Ishikawa (cell line): ENCODE data around the gene PARP1.

Experiments used
- MAX ChIP-seq: IDR thresholded peaks from 2 replicates; pipeline ENCODE4 v1.6.1; 2012
- NFIC ChIP-seq: IDR thresholded peaks from 2 replicates; pipeline ENCODE4 v1.6.1; 2012
- RAD21 ChIP-seq: IDR thresholded peaks from 2 replicates; pipeline ENCODE4 v1.6.1; 2012; ENCODE audit warnings: low read depth
- TAF1 ChIP-seq: IDR thresholded peaks from 2 replicates; pipeline ENCODE4 v1.6.1; 2012; ENCODE audit warnings: low read depth, mild to moderate bottlenecking
- TEAD4 ChIP-seq: IDR thresholded peaks from 2 replicates; pipeline ENCODE4 v1.6.1; 2012
- TF ChIP-seq, protein P1 (sequence below): IDR thresholded peaks from 2 replicates; pipeline ENCODE4 v1.6.1; 2012

- TF ChIP-seq TAF1 (no peak), NFIC (no peak), TEAD4 (no peak), RAD21 (no peak), MAX (no peak)
- TF ChIP-seq, protein P1, sequence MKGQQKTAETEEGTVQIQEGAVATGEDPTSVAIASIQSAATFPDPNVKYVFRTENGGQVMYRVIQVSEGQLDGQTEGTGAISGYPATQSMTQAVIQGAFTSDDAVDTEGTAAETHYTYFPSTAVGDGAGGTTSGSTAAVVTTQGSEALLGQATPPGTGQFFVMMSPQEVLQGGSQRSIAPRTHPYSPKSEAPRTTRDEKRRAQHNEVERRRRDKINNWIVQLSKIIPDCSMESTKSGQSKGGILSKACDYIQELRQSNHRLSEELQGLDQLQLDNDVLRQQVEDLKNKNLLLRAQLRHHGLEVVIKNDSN = no peak
Measured at GRCh38 chr1:226438007-226438406, 30.1 kb upstream of the PARP1 start.
